CD4-positive, alpha-beta T cell treated with Interleukin-4 for 4 hours (primary cell): ENCODE measurements around the gene IFNA16.
"Not testable (repeated sequence)": the region's sequence is repeated elsewhere in the genome, so short reads cannot be mapped to it uniquely, and the experiment has no call there.

Source experiments
- DNase-seq: peaks from one replicate; pipeline ENCODE4 v3.0.0-alpha.2; 2020

The IFNA16 gene

GRCh38 chr9:21194867-21195776 is 22.0 kb downstream of the IFNA16 start:
- DNase-seq: peak; percentile 54

GRCh38 chr9:21187487-21187886 is 29.6 kb downstream of the IFNA16 start, which contains the start of gene IFNA4:
TSS of gene IFNA4 (minus strand) at chr9:21187587. CDS start at chr9:21187531, 56 bp downstream.
- DNase-seq: not testable (repeated sequence)

GRCh38 chr9:21182810-21183736 is 34.0 kb downstream of the IFNA16 start:
- peak; percentile 46 for DNase-seq

GRCh38 chr9:21174671-21175070 is 42.4 kb downstream of the IFNA16 start:
- no peak for DNase-seq

- DNase-seq: no peak
Observed at GRCh38 chr9:21172156-21172555, 45.0 kb downstream of the IFNA16 start.

- DNase-seq: no peak
Observed at GRCh38 chr9:21171351-21171750, 45.8 kb downstream of the IFNA16 start.

GRCh38 chr9:21166560-21166959 is 50.6 kb downstream of the IFNA16 start, which contains the start of gene IFNA21:
TSS of gene IFNA21 (minus strand) at chr9:21166660. CDS start at chr9:21166612, 48 bp downstream.
- DNase-seq: not testable (repeated sequence)
